GM23338 (cell line): ENCODE results near the gene SUGCT. TPM values are rescaled to one million over a fixed set of nuclear protein-coding genes. Genes with fewer than 3 reads are reported as not detected.
A peak's percentile ranks its signal among the peaks of the same experiment; 100 is the strongest.

Source experiments
- ATAC-seq: fragments of 200-7000 bp; cut with Tn5 transposase; 3 replicates; pipeline ENCODE4 v1.9.1; 2020
- DNase-seq: peaks from one replicate; pipeline ENCODE4 v3.0.0-alpha.2; 2015; ENCODE audit warnings: low spot score
- H2AFZ ChIP-seq: fragments of 200-600 bp; sonication (generic); 2 replicates; pipeline ENCODE4 v1.8.0; 2016; ENCODE audit warnings: antibody characterized with exemption, mild to moderate bottlenecking, moderate library complexity
- H3F3A ChIP-seq: fragments of 200-600 bp; sonication (generic); replicated peaks from 2 replicates; pipeline ENCODE4 v1.8.0; 2017; ENCODE audit warnings: antibody characterized with exemption, mixed run types, low read depth
- H3K27ac ChIP-seq: fragments of 200-600 bp; sonication (generic); 2 replicates; pipeline ENCODE4 v1.6.1; 2016; ENCODE audit warnings: low read depth
- H3K27me3 ChIP-seq: fragments of 200-600 bp; sonication (generic); 2 replicates; pipeline ENCODE4 v1.8.0; 2016; ENCODE audit warnings: mild to moderate bottlenecking, mixed run types, moderate library complexity; ENCODE audit not compliant: insufficient read depth
- H3K36me3 ChIP-seq: fragments of 200-600 bp; sonication (generic); 2 replicates; pipeline ENCODE4 v1.8.0; 2016; ENCODE audit warnings: mild to moderate bottlenecking; ENCODE audit not compliant: insufficient read depth
- H3K4me1 ChIP-seq: fragments of 200-600 bp; sonication (generic); 2 replicates; pipeline ENCODE4 v1.8.0; 2016; ENCODE audit warnings: mild to moderate bottlenecking, moderate library complexity; ENCODE audit not compliant: insufficient read depth
- H3K4me2 ChIP-seq: fragments of 200-600 bp; sonication (generic); 2 replicates; pipeline ENCODE4 v1.7.1; 2017; ENCODE audit warnings: mixed run types
- H3K4me3 ChIP-seq: fragments of 200-600 bp; sonication (generic); 2 replicates; pipeline ENCODE4 v1.6.1; 2016; ENCODE audit warnings: mixed run types
- H3K79me2 ChIP-seq: fragments of 200-600 bp; sonication (generic); replicated peaks from 2 replicates; pipeline ENCODE4 v1.8.0; 2017; ENCODE audit warnings: mild to moderate bottlenecking; ENCODE audit not compliant: insufficient read depth
- H3K9me2 ChIP-seq: fragments of 200-600 bp; sonication (generic); 2 replicates; pipeline ENCODE4 v1.8.0; 2017; ENCODE audit not compliant: insufficient read depth
- H4K20me1 ChIP-seq: fragments of 200-600 bp; sonication (generic); replicated peaks from 2 replicates; pipeline ENCODE4 v1.8.0; 2017; ENCODE audit warnings: mild to moderate bottlenecking; ENCODE audit not compliant: insufficient read depth
- H3K27ac Mint-ChIP-seq: 2 replicates; pipeline ENCODE4 v1.8.0; 2020; ENCODE audit warnings: inconsistent platforms, mild to moderate bottlenecking, moderate library complexity, mixed read lengths
- H3K27me3 Mint-ChIP-seq: 3 replicates; pipeline ENCODE4 v1.8.0; 2022; ENCODE audit warnings: low read depth, mild to moderate bottlenecking, moderate library complexity, mixed read lengths, inconsistent platforms; ENCODE audit not compliant: insufficient read depth, poor library complexity
- H3K36me3 Mint-ChIP-seq: 3 replicates; pipeline ENCODE4 v1.8.0; 2021; ENCODE audit warnings: low read depth, mild to moderate bottlenecking, inconsistent platforms, moderate library complexity, mixed read lengths
- H3K4me1 Mint-ChIP-seq: 3 replicates; pipeline ENCODE4 v1.8.0; 2020; ENCODE audit warnings: mild to moderate bottlenecking, inconsistent platforms, mixed read lengths
- H3K4me3 Mint-ChIP-seq: 3 replicates; pipeline ENCODE4 v1.8.0; 2021; ENCODE audit warnings: moderate library complexity, mild to moderate bottlenecking, inconsistent platforms, mixed read lengths
- H3K9me3 Mint-ChIP-seq: 3 replicates; pipeline ENCODE4 v1.8.0; 2020; ENCODE audit warnings: moderate library complexity, mild to moderate bottlenecking, inconsistent platforms, mixed read lengths
- CREB1 ChIP-seq: fragments of 250-450 bp; sonication (Bioruptor Pico); IDR thresholded peaks from 2 replicates; pipeline ENCODE4 v1.5.0; 2020; ENCODE audit warnings: low read depth, mild to moderate bottlenecking, moderate library complexity
- CTCF ChIP-seq, 2 experiments: fragments of 200-600 bp in 1 of 2; sonication (generic) in 1 of 2; conservative IDR thresholded peaks; 2 replicates each; pipeline versions ENCODE4 v1.5.1 to v1.6.1; 2016 to 2017; ENCODE audit warnings: antibody characterized with exemption in 2 of 2, low read depth in 2 of 2, mild to moderate bottlenecking in 2 of 2, moderate library complexity in 1 of 2
- EZH2 ChIP-seq: fragments of 200-600 bp; sonication (generic); IDR thresholded peaks from one replicate; pipeline ENCODE4 v1.8.0; 2017; ENCODE audit warnings: antibody characterized with exemption, mild to moderate bottlenecking, low read depth; ENCODE audit not compliant: unreplicated experiment
- EZH2phosphoT487 ChIP-seq: fragments of 200-600 bp; sonication (generic); IDR thresholded peaks from one replicate; pipeline ENCODE4 v1.8.1; 2018; ENCODE audit warnings: antibody characterized with exemption; ENCODE audit not compliant: unreplicated experiment
- JUNB ChIP-seq: IDR thresholded peaks from one replicate; pipeline ENCODE4 v1.6.1; 2016; ENCODE audit warnings: antibody characterized with exemption; ENCODE audit not compliant: unreplicated experiment
- NANOG ChIP-seq: IDR thresholded peaks from 2 replicates; pipeline ENCODE4 v1.6.1; 2016; ENCODE audit warnings: antibody characterized with exemption, borderline replicate concordance
- STAT1 ChIP-seq: IDR thresholded peaks from one replicate; pipeline ENCODE4 v1.6.1; 2016; ENCODE audit warnings: antibody characterized with exemption; ENCODE audit not compliant: unreplicated experiment
- ZNF114 ChIP-seq: fragments of 250-450 bp; sonication (Bioruptor Pico); IDR thresholded peaks from 2 replicates; pipeline ENCODE4 v1.5.0; 2020; ENCODE audit warnings: mild to moderate bottlenecking, moderate library complexity
- ZNF331 ChIP-seq: fragments of 250-450 bp; sonication (Bioruptor Pico); IDR thresholded peaks from 2 replicates; pipeline ENCODE4 v1.5.0; 2020; ENCODE audit warnings: low read depth, mild to moderate bottlenecking, moderate library complexity
- ZNF462 ChIP-seq: fragments of 250-450 bp; sonication (Bioruptor Pico); IDR thresholded peaks from 2 replicates; pipeline ENCODE4 v1.5.0; 2020; ENCODE audit warnings: mild to moderate bottlenecking, moderate library complexity
- polyA plus RNA-seq: library from polyadenylated mRNA; unstranded; fragments of >200 nt; fragmentation: Nextera tagmentation; extraction: Ambion mirVana; gene quantifications from 2 replicates; pipeline ENCODE4 v1.2.1, GENCODE V29; 2016
- total RNA-seq: library from RNA; depleted of rRNA; stranded (reverse); fragments of >200 nt; shearing (Covaris generic); gene quantifications from 2 replicates; pipeline ENCODE4 v1.2.3, GENCODE V29; 2014

Gene SUGCT
- total and polyA plus RNA-seq, 2 experiments from 2014 or later: 4.2 to 5.6 TPM

DNA sequence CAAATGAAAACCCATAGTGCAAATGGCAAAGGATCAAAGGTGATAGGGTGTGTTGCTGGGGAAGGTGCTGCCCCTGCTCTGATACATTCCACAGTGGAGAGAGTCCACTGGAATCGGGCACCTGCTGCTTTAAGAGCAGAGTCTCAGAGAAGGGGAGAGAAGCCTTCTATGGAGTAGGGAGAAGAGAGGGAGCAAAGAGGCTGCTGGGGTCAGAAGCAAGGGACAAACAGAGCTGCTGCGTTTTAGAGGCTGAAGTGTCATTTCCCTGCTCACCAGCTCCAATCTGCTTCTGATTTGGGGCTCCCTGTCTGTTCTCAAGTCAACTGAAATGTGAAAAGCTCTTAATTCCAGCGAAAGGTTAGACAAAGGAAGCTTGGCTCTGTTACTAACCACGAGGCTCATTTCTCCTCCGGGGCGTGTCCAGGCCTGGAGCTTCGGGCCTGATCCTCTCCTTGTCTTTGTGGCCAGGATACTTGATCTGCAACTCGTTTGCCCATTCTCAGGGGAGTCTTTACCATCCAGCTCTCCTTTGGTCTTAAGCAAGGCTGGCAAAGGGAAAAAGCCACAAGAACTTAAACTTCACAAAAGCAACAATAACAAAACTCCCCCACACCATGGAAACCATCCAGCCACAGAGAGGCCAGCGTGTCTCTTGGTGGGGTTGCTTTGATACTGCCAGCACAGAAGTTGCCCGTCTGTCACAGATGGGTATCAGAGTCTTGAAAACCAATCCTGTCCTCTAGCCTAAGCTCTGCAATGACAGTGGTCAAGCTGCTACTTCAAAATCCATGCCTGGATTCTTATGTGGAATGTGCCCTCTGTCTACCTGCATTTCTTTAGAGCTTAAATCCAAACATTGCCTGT lies 692.6 kb downstream of the SUGCT start:
- Mint-ChIP-seq H3K27ac (peak overlapping the region; percentile 74), H3K36me3 (no peaks in the 10 kb centered on the region), H3K4me1 (peaks cover 30% of the 10 kb centered on the region), H3K4me3 (no peak overlapping the region), H3K9me3 (no peaks in the 10 kb centered on the region), H3K27me3 (peaks cover 4% of the 10 kb centered on the region)
- Histone ChIP-seq H3K27ac (peak overlapping the region; percentile 14; the same call in 1 of the 2 replicates), H3K27me3 (no peaks in the 10 kb centered on the region), H3K79me2 (no peaks in the 10 kb centered on the region), H3K4me1 (peaks cover 26% of the 10 kb centered on the region), H3K36me3 (no peaks in the 10 kb centered on the region), H2AFZ (peak overlapping the region; percentile 11), H3K4me2 (peak overlapping the region; percentile 45), H3K4me3 (no peak overlapping the region), H3F3A (no peaks in the 10 kb centered on the region), H4K20me1 (no peaks in the 10 kb centered on the region), H3K9me2 (peaks cover 4% of the 10 kb centered on the region)
- peak; percentile 16 for DNase-seq
- peak; percentile 62 for ATAC-seq
- TF ChIP-seq CREB1 (CRISPR knock-in tag) (no peak), EZH2phosphoT487 (no peak), ZNF114 (no peak)

GRCh38 chr7:40828686-40829600 lies 694.1 kb downstream of the SUGCT start:
- peaks cover 32% of the 10 kb centered on the region for H3K4me1 ChIP-seq
- Mint-ChIP-seq H3K36me3 (no peaks in the 10 kb centered on the region), H3K27me3 (peaks cover 4% of the 10 kb centered on the region), H3K27ac (no peak overlapping the region), H3K4me1 (peaks cover 45% of the 10 kb centered on the region), H3K4me3 (no peak overlapping the region), H3K9me3 (no peaks in the 10 kb centered on the region)
- ATAC-seq (no peak), DNase-seq (no peak)
- no peaks in the 10 kb centered on the region for H4K20me1 ChIP-seq
- no peaks in the 10 kb centered on the region for H3K27me3 ChIP-seq
- no peak overlapping the region for H3K4me3 ChIP-seq
- H3F3A ChIP-seq: no peaks in the 10 kb centered on the region
- TF ChIP-seq STAT1: no peak
- TF ChIP-seq ZNF331 (CRISPR knock-in tag): no peak
- TF ChIP-seq JUNB: no peak
- no peak for TF ChIP-seq NANOG
- TF ChIP-seq CREB1 (CRISPR knock-in tag): no peak
- TF ChIP-seq ZNF462 (CRISPR knock-in tag): no peak
- no peak for TF ChIP-seq CTCF (conservative IDR thresholded peaks at IDR 0.05; ENCODE audit: low read depth in 2 of 2)
- TF ChIP-seq ZNF114: no peak
- no peak for TF ChIP-seq EZH2
- H3K27ac ChIP-seq: no peak overlapping the region
- no peaks in the 10 kb centered on the region for H3K79me2 ChIP-seq
- H3K4me2 ChIP-seq: no peak overlapping the region
- peaks cover 4% of the 10 kb centered on the region; the same call in 1 of the 2 replicates for H3K9me2 ChIP-seq
- H2AFZ ChIP-seq: no peak overlapping the region
- no peaks in the 10 kb centered on the region for H3K36me3 ChIP-seq
